HCT116 (cell line): ENCODE data around the gene FAIM2. TPM values are rescaled to one million over a fixed set of nuclear protein-coding genes. Genes with fewer than 3 reads are reported as not detected.

Experiments used
- ATAC-seq: fragments of 200-7000 bp; cut with Tn5 transposase; 2 replicates; pipeline ENCODE4 v1.9.1; 2020; ENCODE audit warnings: mild to moderate bottlenecking, moderate library complexity
- BruUV-seq: library from RNA; stranded (reverse); fragments of 400-500 nt; replicated peaks from 2 replicates; lab custom pipeline; 2021; lab: Mats Ljungman, UMichigan
- CTCF ChIA-PET: fragments of 300-600 bp; sonication (Branson Sonifier 250); formaldehyde crosslinking; loops from one replicate; lab custom pipeline; 2021; ENCODE audit warnings: antibody characterized with exemption; lab: Charles Lee
- POLR2A ChIA-PET: fragments of 300-600, 350-600 bp; sonication (Branson Sonifier 250); formaldehyde crosslinking; loops from one replicate; lab custom pipeline; 2021; ENCODE audit warnings: antibody characterized with exemption; lab: Charles Lee
- RAD21 ChIA-PET, 2 experiments: fragments of 300-600 bp; sonication (Branson Sonifier 250); formaldehyde crosslinking; loops; one replicate each; lab custom pipeline; 2023; ENCODE audit warnings: low total read pairs in 2 of 2; ENCODE audit not compliant: uncharacterized antibody in 2 of 2, unreplicated experiment in 2 of 2, low non-redundant PET in 1 of 2; lab: Charles Lee
- DNase-seq: peaks from one replicate; pipeline ENCODE4 v3.0.0-alpha.2; 2010; ENCODE audit warnings: low read depth, low spot score
- H2AFZ ChIP-seq: fragments of 200-600 bp; shearing (Covaris generic), sonication (generic); 2 replicates; pipeline ENCODE4 v1.6.1; 2017; ENCODE audit warnings: low read depth, mixed run types, mixed read lengths, antibody characterized with exemption, low read length; ENCODE audit not compliant: poor library complexity, severe bottlenecking
- H3K27ac ChIP-seq: 2 replicates; pipeline ENCODE4 v1.5.1; 2012; ENCODE audit warnings: low read depth, low read length
- H3K27me3 ChIP-seq: fragments of 200-600 bp; sonication (generic); 2 replicates; pipeline ENCODE4 v1.6.1; 2016; ENCODE audit warnings: mixed run types, low read length, mixed read lengths; ENCODE audit not compliant: insufficient read depth
- H3K36me3 ChIP-seq, 2 experiments: fragments of 200-500 bp in 1 of 2; fragments of 200-600 bp in 1 of 2; sonication (Bioruptor generic) in 1 of 2; sonication (generic) in 1 of 2; 2 replicates each; pipeline versions ENCODE4 v1.5.1 to v1.6.1; 2014 to 2016; ENCODE audit warnings: low read length in 2 of 2, inconsistent platforms in 1 of 2, mixed read lengths in 1 of 2, mixed run types in 1 of 2; ENCODE audit not compliant: insufficient read depth in 2 of 2, control insufficient read depth in 1 of 2
- H3K4me1 ChIP-seq, 2 experiments: fragments of 200-600 bp in 1 of 2; sonication (generic) in 1 of 2; 2 replicates each; pipeline versions ENCODE4 v1.5.1 to v1.6.1; 2012 to 2017; ENCODE audit warnings: low read length in 2 of 2, inconsistent platforms in 1 of 2, mild to moderate bottlenecking in 1 of 2, mixed read lengths in 1 of 2, mixed run types in 1 of 2, moderate library complexity in 1 of 2; ENCODE audit not compliant: insufficient read depth in 2 of 2, control insufficient read depth in 1 of 2
- H3K4me2 ChIP-seq: fragments of 200-600 bp; sonication (generic); 2 replicates; pipeline ENCODE4 v1.6.1; 2017; ENCODE audit warnings: mixed run types, low read length, mixed read lengths
- H3K4me3 ChIP-seq, 2 experiments: fragments of 200-600 bp in 1 of 2; sonication (generic) in 1 of 2; replicated peaks in 1 of 2; 2 replicates each; pipeline ENCODE4 v1.5.1; 2011 to 2016; ENCODE audit warnings: low read length in 2 of 2, control low read depth in 1 of 2, low read depth in 1 of 2, mild to moderate bottlenecking in 1 of 2, mixed read lengths in 1 of 2, mixed run types in 1 of 2
- H3K79me2 ChIP-seq: fragments of 200-600 bp; sonication (generic); 2 replicates; pipeline ENCODE4 v1.6.1; 2017; ENCODE audit warnings: mild to moderate bottlenecking, mixed run types, low read length, moderate library complexity, mixed read lengths; ENCODE audit not compliant: insufficient read depth
- H3K9ac ChIP-seq: fragments of 200-600 bp; sonication (generic); 2 replicates; pipeline ENCODE4 v1.6.1; 2016; ENCODE audit warnings: low read length, mixed read lengths
- H3K9me2 ChIP-seq: fragments of 200-600 bp; sonication (generic), shearing (Covaris generic); 2 replicates; pipeline ENCODE4 v1.6.1; 2017; ENCODE audit warnings: mixed run types, mild to moderate bottlenecking, moderate library complexity; ENCODE audit not compliant: insufficient read depth
- H3K9me3 ChIP-seq, 2 experiments: fragments of 200-500 bp in 1 of 2; fragments of 200-600 bp in 1 of 2; sonication (Bioruptor generic) in 1 of 2; sonication (generic) in 1 of 2; 2 replicates each; pipeline ENCODE4 v1.6.1; 2014 to 2017; ENCODE audit warnings: low read length in 2 of 2, mixed read lengths in 2 of 2, inconsistent platforms in 1 of 2, low read depth in 1 of 2, mild to moderate bottlenecking in 1 of 2, mixed run types in 1 of 2, moderate library complexity in 1 of 2; ENCODE audit not compliant: control insufficient read depth in 1 of 2, insufficient read depth in 1 of 2
- H4K20me1 ChIP-seq: fragments of 200-600 bp; sonication (generic), shearing (Covaris generic); 2 replicates; pipeline ENCODE4 v1.6.1; 2017; ENCODE audit warnings: mixed run types, mild to moderate bottlenecking, moderate library complexity; ENCODE audit not compliant: insufficient read depth
- CBX3 ChIP-seq: IDR thresholded peaks from 2 replicates; pipeline ENCODE4 v1.6.1; 2012; ENCODE audit warnings: low read depth
- CEBPB ChIP-seq: IDR thresholded peaks from 2 replicates; pipeline ENCODE4 v1.6.1; 2012; ENCODE audit warnings: low read depth
- CTCF ChIP-seq, 3 experiments: fragments of 200-600 bp in 1 of 3; sonication (generic) in 1 of 3; IDR thresholded peaks in 2 of 3; conservative IDR thresholded peaks in 1 of 3; 2 replicates each; pipeline ENCODE4 v1.5.1; 2012 to 2017; ENCODE audit warnings: low read depth in 2 of 3, low read length in 2 of 3, antibody characterized with exemption in 1 of 3, borderline replicate concordance in 1 of 3, control low read depth in 1 of 3, mild to moderate bottlenecking in 1 of 3, mixed read lengths in 1 of 3, mixed run types in 1 of 3, moderate library complexity in 1 of 3; ENCODE audit not compliant: insufficient read depth in 1 of 3
- EGR1 ChIP-seq: IDR thresholded peaks from 2 replicates; pipeline ENCODE4 v1.6.1; 2012; ENCODE audit warnings: low read depth
- ELF1 ChIP-seq: IDR thresholded peaks from 2 replicates; pipeline ENCODE4 v1.6.1; 2012; ENCODE audit warnings: low read depth, borderline replicate concordance
- EZH2 ChIP-seq: fragments of 200-600 bp; sonication (generic); IDR thresholded peaks from 2 replicates; pipeline ENCODE4 v1.6.1; 2017; ENCODE audit warnings: antibody characterized with exemption, mixed run types
- EZH2phosphoT487 ChIP-seq: fragments of 200-600 bp; IDR thresholded peaks from 2 replicates; pipeline ENCODE4 v1.6.1; 2018; ENCODE audit warnings: antibody characterized with exemption, borderline replicate concordance
- FOSL1 ChIP-seq: IDR thresholded peaks from 2 replicates; pipeline ENCODE4 v1.6.1; 2012; ENCODE audit warnings: low read depth
- JUND ChIP-seq: IDR thresholded peaks from 2 replicates; pipeline ENCODE4 v1.6.1; 2012
- POLR2A ChIP-seq: IDR thresholded peaks from 2 replicates; pipeline ENCODE4 v1.7.0; 2011; ENCODE audit warnings: borderline replicate concordance; ENCODE audit not compliant: insufficient read depth, insufficient read length; ENCODE audit errors: extremely low read depth
- POLR2AphosphoS5 ChIP-seq: IDR thresholded peaks from 2 replicates; pipeline ENCODE4 v1.6.1; 2011; ENCODE audit warnings: mild to moderate bottlenecking, low read depth, low read length, moderate library complexity
- SIN3A ChIP-seq: IDR thresholded peaks from 2 replicates; pipeline ENCODE4 v1.6.1; 2012; ENCODE audit warnings: low read depth
- SP1 ChIP-seq: IDR thresholded peaks from 2 replicates; pipeline ENCODE4 v1.6.1; 2012; ENCODE audit warnings: low read depth
- SRF ChIP-seq: IDR thresholded peaks from 2 replicates; pipeline ENCODE4 v1.6.1; 2012; ENCODE audit warnings: low read depth
- TCF7L2 ChIP-seq: IDR thresholded peaks from 2 replicates; pipeline ENCODE4 v1.7.0; 2011; ENCODE audit warnings: borderline replicate concordance, inconsistent platforms; ENCODE audit not compliant: insufficient read depth, insufficient read length; ENCODE audit errors: extremely low read depth
- ZBTB33 ChIP-seq: IDR thresholded peaks from 2 replicates; pipeline ENCODE4 v1.6.1; 2011; ENCODE audit warnings: mild to moderate bottlenecking, low read length, moderate library complexity; ENCODE audit not compliant: insufficient replicate concordance; ENCODE audit errors: extremely low read depth
- ZNF274 ChIP-seq: fragments of 200-500 bp; sonication (Bioruptor generic); IDR thresholded peaks from 2 replicates; pipeline ENCODE4 v1.6.1; 2014; ENCODE audit warnings: mild to moderate bottlenecking, low read depth, low read length, inconsistent platforms
- intact Hi-C: fragments of 100-400 bp; cut with micrococcal nuclease; formaldehyde crosslinking; loops from 2 replicates; pipeline ENCODE4 v1.10.0; 2022
- total RNA-seq: library from RNA; stranded (reverse); gene quantifications from one replicate; pipeline ENCODE4 v1.2.1, GENCODE V29; 2021; ENCODE audit not compliant: unreplicated experiment

The FAIM2 gene
- total RNA-seq, 1 experiment from 2014 or later = not detected

DNA sequence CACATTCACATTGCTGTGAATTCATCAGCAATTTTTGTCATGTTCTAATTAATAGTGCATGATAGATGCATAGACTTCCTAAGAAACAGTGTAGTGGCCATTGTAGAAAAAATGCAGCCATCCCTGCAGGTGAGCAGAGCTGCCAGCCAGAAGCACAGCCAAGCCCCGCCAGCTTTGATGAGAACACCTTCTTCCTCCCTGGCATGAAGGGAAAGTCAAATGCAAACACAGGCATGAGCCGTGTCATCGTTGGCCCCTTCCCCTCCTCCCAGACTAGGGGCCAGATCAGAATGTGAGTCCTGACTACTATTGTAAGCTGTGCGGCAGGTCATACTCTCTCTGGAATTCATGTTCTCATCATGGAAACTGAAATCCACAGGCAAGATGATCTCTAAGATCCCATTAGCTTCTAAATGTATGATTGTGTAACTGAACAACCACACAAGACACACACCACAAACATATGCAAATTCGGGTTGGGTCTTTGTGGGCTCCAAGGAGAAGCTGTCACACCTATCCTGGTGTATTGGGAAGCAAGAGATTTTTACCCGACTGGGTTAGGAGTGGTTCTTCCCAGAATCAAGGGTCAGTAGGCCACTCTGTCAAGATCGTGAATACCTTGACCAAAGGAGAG lies 44.0 kb upstream of the FAIM2 start:
- intact Hi-C loops = no loop called here
- Histone ChIP-seq H4K20me1 (no peaks in the 10 kb centered on the region), H3K4me2 (no peak overlapping the region), H2AFZ (no peak overlapping the region), H3K79me2 (no peaks in the 10 kb centered on the region), H3K27ac (no peak overlapping the region), H3K9me2 (no peaks in the 10 kb centered on the region), H3K9me3 (no peaks in the 10 kb centered on the region), H3K4me1 (peaks cover 3 to 13% of the 10 kb centered on the region in 2 experiments; a peak in 3 of 4 replicates), H3K27me3 (no peaks in the 10 kb centered on the region), H3K4me3 (no peak overlapping the region), H3K36me3 (no peaks in the 10 kb centered on the region), H3K9ac (no peak overlapping the region)
- ChIA-PET POLR2A (no interaction called here), CTCF (interaction anchor here (4.0 kb wide), 1 partner anchor 19 kb away, joined by 45 read pairs; no protein-coding TSS in a partner anchor), RAD21 (no interaction called here)
- ATAC-seq (no peak), DNase-seq (no peak)
- no peak for TF ChIP-seq CEBPB
- TF ChIP-seq CTCF (IDR thresholded peaks at IDR 0.05 in 2 of 3, conservative IDR thresholded peaks at IDR 0.05 in 1 of 3; ENCODE audit: borderline replicate concordance in 1 of 3, insufficient read depth in 1 of 3, low read depth in 2 of 3, low read length in 2 of 3) = no peak
- no TSS peak for BruUV-seq

- RAD21 ChIA-PET = interaction anchor here in 1 of 2 experiments (1.4 to 1.6 kb wide), 2 partner anchors 110 to 124 kb away, joined by 3 to 6 read pairs; no protein-coding TSS in a partner anchor
- H3K79me2 ChIP-seq = no peaks in the 10 kb centered on the region
- H3K4me3 ChIP-seq = no peak overlapping the region
- H3K27me3 ChIP-seq = no peaks in the 10 kb centered on the region
- peaks cover 3 to 13% of the 10 kb centered on the region in 2 experiments; a peak in 3 of 4 replicates for H3K4me1 ChIP-seq
- CTCF ChIA-PET = interaction anchor here (1.3 to 4.0 kb wide), 12 partner anchors 8 to 323 kb away, joined by 3 to 45 read pairs (median 13); partner anchors contain the start of gene PRPF40B
- intact Hi-C loops = no loop called here
- no peak overlapping the region for H3K27ac ChIP-seq
- H4K20me1 ChIP-seq = no peaks in the 10 kb centered on the region
- no peak for ATAC-seq
- no peaks in the 10 kb centered on the region for H3K9me2 ChIP-seq
- BruUV-seq = no TSS peak
- H3K9ac ChIP-seq = no peak overlapping the region
- no peaks in the 10 kb centered on the region for H3K36me3 ChIP-seq
- no peak for DNase-seq
- H3K4me2 ChIP-seq = no peak overlapping the region
- POLR2A ChIA-PET = interaction anchor here (1.2 to 1.9 kb wide), 2 partner anchors 14 to 205 kb away, joined by 6 to 7 read pairs; partner anchors contain the start of gene TMBIM6
- no peaks in the 10 kb centered on the region for H3K9me3 ChIP-seq
- H2AFZ ChIP-seq = peak overlapping the region; percentile 97
- TF ChIP-seq SRF (no peak), EGR1 (no peak), JUND (no peak), CBX3 (no peak), ZBTB33 (no peak), POLR2A (no peak), POLR2AphosphoS5 (no peak), ELF1 (no peak), SP1 (no peak), SIN3A (no peak), CEBPB (no peak), TCF7L2 (no peak), EZH2phosphoT487 (no peak), ZNF274 (no peak), EZH2 (no peak), FOSL1 (no peak)
These were observed 42.8 kb upstream of the FAIM2 start for GRCh38 chr12:49946497-49946896.
